IPS DF 4.7 (cell line): Measurements from ENCODE around the gene VSIG1.
A peak's percentile ranks its signal among the peaks of the same experiment; 100 is the strongest.

Experiments used
- DNase-seq: peaks from one replicate; pipeline ENCODE4 v3.0.0-alpha.2; 2013; ENCODE audit warnings: low spot score; ENCODE audit errors: extremely low read depth

Gene VSIG1

GRCh38 chrX:108064001-108064400 is 19.1 kb downstream of the VSIG1 start:
- DNase-seq = no peak

- no peak for DNase-seq
Measured at GRCh38 chrX:108064613-108065012, 19.7 kb downstream of the VSIG1 start.

- no peak for DNase-seq
Measured at GRCh38 chrX:108068121-108068520, 23.3 kb downstream of the VSIG1 start.

GRCh38 chrX:108070891-108071290 is 26.0 kb downstream of the VSIG1 start:
- no peak for DNase-seq

GRCh38 chrX:108071578-108071977 is 26.7 kb downstream of the VSIG1 start:
- DNase-seq = no peak

GRCh38 chrX:108072746-108073145 is 27.9 kb downstream of the VSIG1 start:
- no peak for DNase-seq

GRCh38 chrX:108081110-108081509 is 36.2 kb downstream of the VSIG1 start:
- no peak for DNase-seq

- no peak for DNase-seq
Measured at GRCh38 chrX:108087792-108088191, 42.9 kb downstream of the VSIG1 start.

- DNase-seq = no peak
Measured at GRCh38 chrX:108088511-108088910, 43.6 kb downstream of the VSIG1 start.

- DNase-seq = no peak
Measured at GRCh38 chrX:108090491-108091263, 45.8 kb downstream of the VSIG1 start.

- DNase-seq = peak; percentile 66
Measured at GRCh38 chrX:108091264-108091877, 46.5 kb downstream of the VSIG1 start, which contains the start of the genes ATG4A and PSMD10. Gene ATG4A (plus strand): TSS chrX:108091778. CDS start chrX:108091827, 49 bp downstream. Gene PSMD10 (minus strand): TSS chrX:108091542. CDS start chrX:108091520, 22 bp downstream.

- DNase-seq = no peak
Measured at GRCh38 chrX:108091878-108092291, 47.0 kb downstream of the VSIG1 start.

- no peak for DNase-seq
Measured at GRCh38 chrX:108097380-108097779, 52.5 kb downstream of the VSIG1 start.

- no peak for DNase-seq
Measured at GRCh38 chrX:108105473-108105872, 60.6 kb downstream of the VSIG1 start.

GRCh38 chrX:108114541-108114940 is 69.7 kb downstream of the VSIG1 start:
- no peak for DNase-seq

- DNase-seq = no peak
Measured at GRCh38 chrX:108117988-108118387, 73.1 kb downstream of the VSIG1 start.

- no peak for DNase-seq
Measured at GRCh38 chrX:108121291-108121690, 76.4 kb downstream of the VSIG1 start.

- no peak for DNase-seq
Measured at GRCh38 chrX:108122748-108123147, 77.9 kb downstream of the VSIG1 start.

GRCh38 chrX:108123591-108124366 is 78.9 kb downstream of the VSIG1 start:
- no peak for DNase-seq

GRCh38 chrX:108126661-108127060 is 81.8 kb downstream of the VSIG1 start:
- no peak for DNase-seq

GRCh38 chrX:108127152-108127551 is 82.3 kb downstream of the VSIG1 start:
- no peak for DNase-seq
